ENCODE data around the gene PTPN23.

- peak; percentile 20; the same call in 1 of the 2 replicates for TF ChIP-seq GATA2 (IDR thresholded peaks at IDR 0.05; ENCODE audit: low read depth, low read length)
- no peak for TF ChIP-seq GATA3 (IDR thresholded peaks at IDR 0.05; ENCODE audit: low read depth, low read length)
These were observed at the start of gene PTPN23 for GRCh38 chr3:47380601-47381316.
